PFSK-1 (cell line): Measurements from ENCODE around the gene C9orf153.

ENCODE experiments used
- FOXP2 ChIP-seq: optimal IDR thresholded peaks from 2 replicates; pipeline ENCODE3; 2011; ENCODE audit warnings: borderline replicate concordance, control low read depth, inconsistent platforms; ENCODE audit not compliant: insufficient read depth; ENCODE audit errors: extremely low read length, extremely low read depth
- POLR2AphosphoS5 ChIP-seq: IDR thresholded peaks from 2 replicates; pipeline ENCODE4 v1.6.1; 2012; ENCODE audit warnings: low read depth, mild to moderate bottlenecking, control low read depth, low read length, moderate library complexity
- REST ChIP-seq, 2 experiments: IDR thresholded peaks; 2 replicates each; pipeline versions ENCODE4 v1.6.1 to v1.8.0; 2011 to 2012; ENCODE audit warnings: low read depth in 2 of 2, low read length in 2 of 2, control low read depth in 1 of 2, inconsistent platforms in 1 of 2, mild to moderate bottlenecking in 1 of 2, moderate library complexity in 1 of 2; ENCODE audit not compliant: insufficient read depth in 1 of 2
- SIN3A ChIP-seq: IDR thresholded peaks from 2 replicates; pipeline ENCODE4 v1.6.1; 2012; ENCODE audit warnings: mild to moderate bottlenecking, low read length, moderate library complexity, borderline replicate concordance; ENCODE audit not compliant: insufficient read depth
- TAF1 ChIP-seq: IDR thresholded peaks from 2 replicates; pipeline ENCODE4 v1.6.1; 2012; ENCODE audit warnings: low read length, control low read depth, borderline replicate concordance; ENCODE audit not compliant: insufficient read depth

GRCh38 chr9:86286278-86286677 lies 26.8 kb upstream of the C9orf153 start:
- no peak for TF ChIP-seq POLR2AphosphoS5
- TF ChIP-seq SIN3A: no peak
- TF ChIP-seq REST (IDR thresholded peaks at IDR 0.05; ENCODE audit: insufficient read depth in 1 of 2, low read depth in 2 of 2, low read length in 2 of 2): no peak
- no peak for TF ChIP-seq TAF1
- no peak for TF ChIP-seq FOXP2
